Uterus (tissue), 4 donors: ENCODE measurements around the gene KCNAB1. TPM values are rescaled to one million over a fixed set of nuclear protein-coding genes. Genes with fewer than 3 reads are reported as not detected.

Experiments used
- DNase-seq, 2 donors: peaks; one replicate each; pipeline ENCODE4 v3.0.0-alpha.2; 2019 to 2020
- H3K27ac ChIP-seq, 2 donors: fragments of 200-600 bp; sonication (generic); 1 replicate in 1 of 2; 2 replicates in 1 of 2; pipeline ENCODE4 v1.5.1; 2016 to 2018
- H3K27me3 ChIP-seq, 2 donors: fragments of 200-600 bp; sonication (generic); one replicate each; pipeline ENCODE4 v1.5.1; 2018 to 2019; ENCODE audit warnings: control low read depth in 1 of 2
- H3K36me3 ChIP-seq, 2 donors: fragments of 200-600 bp; sonication (generic); one replicate each; pipeline ENCODE4 v1.5.1; 2019; ENCODE audit warnings: control low read depth in 1 of 2
- H3K4me1 ChIP-seq, 2 donors: fragments of 200-600 bp; sonication (generic); one replicate each; pipeline ENCODE4 v1.5.1; 2018 to 2019; ENCODE audit warnings: control low read depth in 1 of 2
- H3K4me3 ChIP-seq, 2 donors: fragments of 200-600 bp; sonication (generic); 1 replicate in 1 of 2; 2 replicates in 1 of 2; pipeline ENCODE4 v1.5.1; 2018 to 2019; ENCODE audit warnings: mild to moderate bottlenecking in 1 of 2
- H3K9me3 ChIP-seq, 2 donors: fragments of 200-600 bp; sonication (generic); one replicate each; pipeline ENCODE4 v1.5.1; 2019; ENCODE audit warnings: control low read depth in 1 of 2
- POLR2A ChIP-seq, 2 donors: fragments of 450-650 bp; IDR thresholded peaks; one replicate each; pipeline ENCODE4 v1.6.1; 2016; ENCODE audit warnings: antibody characterized with exemption in 2 of 2, mild to moderate bottlenecking in 1 of 2, moderate library complexity in 1 of 2
- intact Hi-C: fragments of 100-400 bp; cut with DNase I; formaldehyde crosslinking; loops from one replicate; pipeline ENCODE4 v1.15.1; 2023; ENCODE audit warnings: low total_unique reads
- total RNA-seq, 4 donors: library from RNA; depleted of rRNA in 3 of 4; stranded (reverse); fragments of >200 nt in 3 of 4; gene quantifications; one replicate each; pipeline versions ENCODE4 v1.1.0 to v1.2.4, GENCODE V29; 2014 to 2023
- TF ChIP-seq, protein P1 (sequence below), 4 experiments: fragments of 200-600 bp in 2 of 4; fragments of 450-650 bp in 2 of 4; sonication (generic) in 2 of 4; IDR thresholded peaks; one replicate each; pipeline ENCODE4 v1.5.1; 2016 to 2019; ENCODE audit warnings: antibody characterized with exemption in 4 of 4, mild to moderate bottlenecking in 2 of 4, moderate library complexity in 1 of 4
- donor health status: DM: yes; HTN: yes; CAD: no.

The KCNAB1 gene
- total RNA-seq, 4 donors from 2014 or later: 1.3 to 12.8 (median 6.8) TPM

DNA sequence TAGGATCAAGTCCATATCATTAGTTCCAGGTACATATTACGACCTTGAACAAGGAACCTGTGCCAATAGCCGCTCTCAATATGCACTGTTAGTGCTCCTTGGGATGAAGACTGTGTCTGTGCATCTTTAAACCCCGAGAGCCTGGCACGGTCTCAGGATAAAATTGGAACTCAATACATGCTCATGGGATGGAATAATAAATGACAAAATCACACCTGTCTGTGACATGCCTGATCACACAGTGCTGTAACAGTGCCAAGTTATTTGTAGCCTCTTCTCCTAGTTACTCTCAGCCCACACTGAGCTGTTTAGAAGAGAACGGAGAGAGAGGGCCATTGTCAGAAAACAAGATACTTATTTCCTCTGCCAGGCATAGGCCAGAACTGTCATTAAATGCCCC lies 352.3 kb downstream of the KCNAB1 start:
- H3K27me3 ChIP-seq: no peaks in the 10 kb centered on the region
- TF ChIP-seq, protein P1, sequence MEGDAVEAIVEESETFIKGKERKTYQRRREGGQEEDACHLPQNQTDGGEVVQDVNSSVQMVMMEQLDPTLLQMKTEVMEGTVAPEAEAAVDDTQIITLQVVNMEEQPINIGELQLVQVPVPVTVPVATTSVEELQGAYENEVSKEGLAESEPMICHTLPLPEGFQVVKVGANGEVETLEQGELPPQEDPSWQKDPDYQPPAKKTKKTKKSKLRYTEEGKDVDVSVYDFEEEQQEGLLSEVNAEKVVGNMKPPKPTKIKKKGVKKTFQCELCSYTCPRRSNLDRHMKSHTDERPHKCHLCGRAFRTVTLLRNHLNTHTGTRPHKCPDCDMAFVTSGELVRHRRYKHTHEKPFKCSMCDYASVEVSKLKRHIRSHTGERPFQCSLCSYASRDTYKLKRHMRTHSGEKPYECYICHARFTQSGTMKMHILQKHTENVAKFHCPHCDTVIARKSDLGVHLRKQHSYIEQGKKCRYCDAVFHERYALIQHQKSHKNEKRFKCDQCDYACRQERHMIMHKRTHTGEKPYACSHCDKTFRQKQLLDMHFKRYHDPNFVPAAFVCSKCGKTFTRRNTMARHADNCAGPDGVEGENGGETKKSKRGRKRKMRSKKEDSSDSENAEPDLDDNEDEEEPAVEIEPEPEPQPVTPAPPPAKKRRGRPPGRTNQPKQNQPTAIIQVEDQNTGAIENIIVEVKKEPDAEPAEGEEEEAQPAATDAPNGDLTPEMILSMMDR (IDR thresholded peaks at IDR 0.05): no peak
- TF ChIP-seq POLR2A (IDR thresholded peaks at IDR 0.05): no peak
- H3K4me3 ChIP-seq: no peak overlapping the region
- H3K9me3 ChIP-seq: no peaks in the 10 kb centered on the region
- no peaks in the 10 kb centered on the region for H3K36me3 ChIP-seq
- H3K4me1 ChIP-seq: no peaks in the 10 kb centered on the region
- intact Hi-C loops: no loop called here
- H3K27ac ChIP-seq: no peak overlapping the region
- no peak for DNase-seq

DNA sequence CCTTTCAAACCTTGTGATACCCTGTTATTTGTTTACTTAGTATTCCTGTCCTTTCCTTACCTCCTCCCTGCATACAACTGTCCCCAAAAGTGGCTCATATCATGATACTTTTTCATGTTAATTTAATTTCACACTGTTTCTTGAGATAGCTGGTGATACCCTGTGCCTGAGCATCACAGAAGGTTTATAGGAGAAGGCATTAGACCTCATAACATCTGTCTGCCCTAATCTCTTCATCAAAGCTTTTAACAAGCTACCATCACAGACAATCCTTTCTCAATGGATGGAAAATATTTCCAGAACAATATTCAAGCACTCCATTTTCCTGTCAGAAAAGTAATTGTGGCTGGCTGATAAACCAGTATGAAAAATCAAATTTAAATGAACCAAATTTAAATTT lies 353.0 kb downstream of the KCNAB1 start:
- intact Hi-C loops: no loop called here
- no peaks in the 10 kb centered on the region for H3K4me1 ChIP-seq
- DNase-seq: no peak
- H3K27ac ChIP-seq: no peak overlapping the region
- TF ChIP-seq, protein P1 (IDR thresholded peaks at IDR 0.05): no peak
- TF ChIP-seq POLR2A (IDR thresholded peaks at IDR 0.05): no peak
- H3K4me3 ChIP-seq: no peak overlapping the region
- H3K36me3 ChIP-seq: no peaks in the 10 kb centered on the region
- H3K27me3 ChIP-seq: no peaks in the 10 kb centered on the region
- no peaks in the 10 kb centered on the region for H3K9me3 ChIP-seq

DNA sequence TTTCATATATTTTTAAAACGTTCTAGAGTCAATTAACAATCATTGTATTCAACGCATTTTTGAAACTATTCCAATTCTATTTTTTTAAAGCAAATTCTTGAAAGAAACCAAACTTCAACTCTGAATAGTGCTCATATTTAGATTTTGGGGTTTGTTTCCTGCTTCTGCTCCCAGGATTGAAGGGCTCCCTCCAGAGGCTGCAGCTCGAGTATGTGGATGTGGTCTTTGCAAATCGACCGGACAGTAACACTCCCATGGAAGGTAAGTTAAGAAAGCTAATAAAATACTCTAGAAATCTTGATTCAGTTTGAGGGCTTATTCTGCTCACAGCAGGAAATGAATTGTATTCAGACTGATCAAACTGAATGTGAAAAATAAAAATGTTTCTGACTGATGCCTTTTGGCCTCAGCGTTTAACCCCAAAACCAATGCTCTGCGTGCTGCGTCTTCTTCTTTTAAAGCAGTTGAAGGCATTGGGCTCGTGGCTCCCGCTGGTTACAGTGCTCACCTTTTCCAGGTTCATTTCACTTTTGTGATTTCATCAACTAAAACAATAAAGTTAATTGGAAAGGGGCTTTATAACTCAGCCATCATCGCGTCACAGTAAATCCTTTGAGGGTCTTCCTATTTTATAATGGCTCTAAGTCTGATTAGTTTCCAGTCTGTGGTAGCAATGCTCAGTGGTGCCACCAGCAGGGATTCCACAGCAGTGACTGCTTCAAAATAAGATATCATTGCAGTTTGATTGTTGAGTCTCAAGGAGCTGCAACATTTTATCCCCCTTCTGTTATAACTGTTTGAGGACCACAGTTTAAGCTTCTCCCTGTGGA lies 354.4 kb downstream of the KCNAB1 start:
- intact Hi-C loops: no loop called here
- DNase-seq: no peak
- TF ChIP-seq POLR2A (IDR thresholded peaks at IDR 0.05): no peak
- TF ChIP-seq, protein P1 (IDR thresholded peaks at IDR 0.05): no peak
- H3K9me3 ChIP-seq: no peaks in the 10 kb centered on the region
- H3K27me3 ChIP-seq: no peaks in the 10 kb centered on the region
- no peak overlapping the region for H3K4me3 ChIP-seq
- H3K4me1 ChIP-seq: no peaks in the 10 kb centered on the region
- H3K36me3 ChIP-seq: no peaks in the 10 kb centered on the region
- no peak overlapping the region for H3K27ac ChIP-seq

DNA sequence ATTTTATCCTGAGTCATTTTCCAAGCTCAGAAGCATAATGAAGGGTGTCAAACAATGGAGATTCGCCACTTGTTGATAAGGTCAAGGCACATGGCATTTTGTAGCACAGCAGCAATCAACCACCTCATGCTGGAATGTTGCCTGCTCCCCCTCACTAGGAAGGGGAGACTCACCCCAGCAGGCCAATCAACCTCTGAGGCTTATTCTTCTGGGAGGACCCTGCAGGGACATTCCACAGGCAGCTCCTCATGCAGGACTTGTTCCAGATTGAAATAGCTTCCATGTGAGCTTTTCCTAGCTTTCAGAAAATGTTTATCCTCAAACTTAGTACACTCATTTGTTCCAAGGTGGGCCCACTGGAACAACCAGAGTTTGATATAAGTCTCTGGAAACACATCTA lies 356.9 kb downstream of the KCNAB1 start:
- Histone ChIP-seq H3K4me3 (no peak overlapping the region), H3K27me3 (no peaks in the 10 kb centered on the region), H3K27ac (no peak overlapping the region), H3K36me3 (no peaks in the 10 kb centered on the region), H3K4me1 (no peaks in the 10 kb centered on the region), H3K9me3 (no peaks in the 10 kb centered on the region)
- no peak for TF ChIP-seq POLR2A (IDR thresholded peaks at IDR 0.05)
- TF ChIP-seq, protein P1 (IDR thresholded peaks at IDR 0.05): no peak
- intact Hi-C loops: no loop called here
- no peak for DNase-seq

DNA sequence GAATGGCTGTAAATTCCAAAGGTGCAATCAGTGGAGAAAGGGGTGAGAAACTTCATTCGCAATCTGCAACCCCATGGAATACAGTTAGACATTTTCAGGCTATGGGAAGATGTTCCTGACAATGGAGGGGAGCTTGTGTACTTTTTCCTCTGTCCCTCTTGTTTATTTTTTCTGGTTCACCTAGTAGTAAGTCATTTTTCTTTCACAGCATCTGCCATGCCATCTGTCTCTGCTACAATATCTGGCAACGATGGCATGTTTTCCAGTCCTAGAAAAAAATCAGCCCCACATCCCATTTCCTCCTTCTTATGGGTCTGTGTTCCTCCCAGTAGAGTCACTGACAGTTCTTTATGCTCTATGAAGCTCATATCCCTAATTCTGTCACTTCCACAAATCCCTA lies 358.5 kb downstream of the KCNAB1 start:
- Histone ChIP-seq H3K4me1 (peaks cover 0 to 10% of the 10 kb centered on the region in 2 donors), H3K27me3 (no peaks in the 10 kb centered on the region), H3K27ac (no peak overlapping the region), H3K4me3 (no peak overlapping the region), H3K9me3 (no peaks in the 10 kb centered on the region), H3K36me3 (no peaks in the 10 kb centered on the region)
- DNase-seq: no peak
- TF ChIP-seq POLR2A (IDR thresholded peaks at IDR 0.05): no peak
- TF ChIP-seq, protein P1 (IDR thresholded peaks at IDR 0.05): no peak
- intact Hi-C loops: no loop called here
